Gastrocnemius medialis (tissue), 4 donors: ENCODE measurements around the gene CEACAM19.

ENCODE experiments used
- POLR2A ChIP-seq, 2 donors: fragments of 450-650 bp; IDR thresholded peaks; one replicate each; pipeline ENCODE4 v1.6.1; 2017; ENCODE audit warnings: antibody characterized with exemption in 2 of 2, mild to moderate bottlenecking in 2 of 2, moderate library complexity in 2 of 2
- TF ChIP-seq, protein P1 (sequence below), 5 experiments: fragments of 450-650 bp in 3 of 5; fragments of 200-600 bp in 2 of 5; sonication (generic) in 2 of 5; IDR thresholded peaks in 4 of 5; conservative IDR thresholded peaks in 1 of 5; 1 replicate in 4 of 5; 2 replicates in 1 of 5; pipeline ENCODE4 v1.5.1; 2016 to 2019; ENCODE audit warnings: antibody characterized with exemption in 5 of 5, mild to moderate bottlenecking in 3 of 5, moderate library complexity in 3 of 5

- TF ChIP-seq, protein P1, sequence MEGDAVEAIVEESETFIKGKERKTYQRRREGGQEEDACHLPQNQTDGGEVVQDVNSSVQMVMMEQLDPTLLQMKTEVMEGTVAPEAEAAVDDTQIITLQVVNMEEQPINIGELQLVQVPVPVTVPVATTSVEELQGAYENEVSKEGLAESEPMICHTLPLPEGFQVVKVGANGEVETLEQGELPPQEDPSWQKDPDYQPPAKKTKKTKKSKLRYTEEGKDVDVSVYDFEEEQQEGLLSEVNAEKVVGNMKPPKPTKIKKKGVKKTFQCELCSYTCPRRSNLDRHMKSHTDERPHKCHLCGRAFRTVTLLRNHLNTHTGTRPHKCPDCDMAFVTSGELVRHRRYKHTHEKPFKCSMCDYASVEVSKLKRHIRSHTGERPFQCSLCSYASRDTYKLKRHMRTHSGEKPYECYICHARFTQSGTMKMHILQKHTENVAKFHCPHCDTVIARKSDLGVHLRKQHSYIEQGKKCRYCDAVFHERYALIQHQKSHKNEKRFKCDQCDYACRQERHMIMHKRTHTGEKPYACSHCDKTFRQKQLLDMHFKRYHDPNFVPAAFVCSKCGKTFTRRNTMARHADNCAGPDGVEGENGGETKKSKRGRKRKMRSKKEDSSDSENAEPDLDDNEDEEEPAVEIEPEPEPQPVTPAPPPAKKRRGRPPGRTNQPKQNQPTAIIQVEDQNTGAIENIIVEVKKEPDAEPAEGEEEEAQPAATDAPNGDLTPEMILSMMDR (IDR thresholded peaks at IDR 0.05 in 4 of 5, conservative IDR thresholded peaks at IDR 0.05 in 1 of 5), result no peak
- TF ChIP-seq POLR2A (IDR thresholded peaks at IDR 0.05), result no peak
Measured at GRCh38 chr19:44682807-44683206, 11.5 kb downstream of the CEACAM19 start.
